Endothelial cell of umbilical vein (primary cell): ENCODE results near the gene EEF1AKMT1. TPM values are rescaled to one million over a fixed set of nuclear protein-coding genes. Genes with fewer than 3 reads are reported as not detected.

Experiments
- BruUV-seq: library from RNA; stranded (reverse); fragments of 400-500 nt; replicated peaks from 2 replicates; lab custom pipeline; 2021; lab: Mats Ljungman, UMichigan
- CTCF ChIA-PET: fragments of 300-600, 350-600 bp; sonication (Branson Sonifier 250); formaldehyde crosslinking; loops from one replicate; lab custom pipeline; 2021; ENCODE audit warnings: antibody characterized with exemption, inconsistent platforms; lab: Charles Lee
- POLR2A ChIA-PET: fragments of 300-600, 350-600 bp; sonication (Branson Sonifier 250); formaldehyde crosslinking; loops from one replicate; lab custom pipeline; 2021; ENCODE audit warnings: antibody characterized with exemption, inconsistent platforms; lab: Charles Lee
- DNase-seq: peaks from one replicate; pipeline ENCODE4 v3.0.0-alpha.2; 2011; ENCODE audit warnings: low read depth, low spot score
- FAIRE-seq: peaks from 2 replicates; lab custom pipeline; 2011; peaks lifted over from hg19 to GRCh38; lab: Jason Lieb, UNC
- H2AFZ ChIP-seq: 2 replicates; pipeline ENCODE4 v1.6.0; 2012; ENCODE audit warnings: low read depth, low read length, control low read depth, inconsistent platforms
- H3K27ac ChIP-seq: 2 replicates; pipeline ENCODE4 v1.5.1; 2011; ENCODE audit warnings: low read depth, mild to moderate bottlenecking, control low read depth, low read length, moderate library complexity; ENCODE audit not compliant: insufficient read depth
- H3K27me3 ChIP-seq, 2 experiments: 2 replicates each; pipeline versions ENCODE4 v1.6.0 to v1.6.1; 2011; ENCODE audit warnings: low read length in 2 of 2, mixed read lengths in 1 of 2; ENCODE audit not compliant: control insufficient read depth in 2 of 2, insufficient read depth in 2 of 2
- H3K36me3 ChIP-seq, 2 experiments: 2 replicates in 1 of 2; 3 replicates in 1 of 2; pipeline ENCODE4 v1.5.1; 2011; ENCODE audit warnings: low read length in 2 of 2, mild to moderate bottlenecking in 1 of 2, moderate library complexity in 1 of 2; ENCODE audit not compliant: control insufficient read depth in 2 of 2, insufficient read depth in 2 of 2; ENCODE audit errors: extremely low read depth in 1 of 2
- H3K4me1 ChIP-seq: 3 replicates; pipeline ENCODE4 v1.5.1; 2011; ENCODE audit warnings: mild to moderate bottlenecking, low read length; ENCODE audit not compliant: control insufficient read depth, insufficient read depth; ENCODE audit errors: extremely low read depth
- H3K4me2 ChIP-seq: 2 replicates; pipeline ENCODE4 v1.6.1; 2011; ENCODE audit warnings: low read length, control low read depth, mixed read lengths; ENCODE audit not compliant: insufficient read depth
- H3K4me3 ChIP-seq, 3 experiments: fragments of 200-600 bp in 1 of 3; sonication (generic), shearing (Covaris generic) in 1 of 3; replicated peaks in 1 of 3; 2 replicates each; pipeline ENCODE4 v1.5.1; 2011 to 2016; ENCODE audit warnings: control low read depth in 3 of 3, low read length in 3 of 3, mild to moderate bottlenecking in 2 of 3, inconsistent platforms in 1 of 3, low read depth in 1 of 3, moderate library complexity in 1 of 3; ENCODE audit not compliant: insufficient read depth in 1 of 3
- H3K79me2 ChIP-seq: 2 replicates; pipeline ENCODE4 v1.6.0; 2012; ENCODE audit warnings: low read length, inconsistent platforms; ENCODE audit not compliant: control insufficient read depth, insufficient read depth
- H3K9ac ChIP-seq: replicated peaks from 2 replicates; pipeline ENCODE3; 2011; ENCODE audit warnings: low read length, control low read depth; ENCODE audit not compliant: insufficient read depth; ENCODE audit errors: extremely low read depth
- H3K9me1 ChIP-seq: replicated peaks from 3 replicates; pipeline ENCODE4 v1.6.0; 2011; ENCODE audit warnings: mild to moderate bottlenecking, low read length; ENCODE audit not compliant: control insufficient read depth, insufficient read depth; ENCODE audit errors: extremely low read depth
- H3K9me3 ChIP-seq: replicated peaks from 2 replicates; pipeline ENCODE4 v1.5.1; 2012; ENCODE audit warnings: low read length, inconsistent platforms; ENCODE audit not compliant: control insufficient read depth, insufficient read depth
- H4K20me1 ChIP-seq: replicated peaks from 2 replicates; pipeline ENCODE3; 2011; ENCODE audit warnings: mild to moderate bottlenecking, low read length; ENCODE audit not compliant: control insufficient read depth, insufficient read depth; ENCODE audit errors: extremely low read depth
- EZH2 ChIP-seq: IDR thresholded peaks from 2 replicates; pipeline ENCODE4 v1.6.1; 2012; ENCODE audit warnings: borderline replicate concordance, low read depth, mild to moderate bottlenecking, moderate library complexity, low read length, inconsistent platforms; ENCODE audit not compliant: severe bottlenecking
- FOS ChIP-seq: IDR thresholded peaks from 2 replicates; pipeline ENCODE4 v1.6.1; 2011; ENCODE audit warnings: mild to moderate bottlenecking, low read length, moderate library complexity, borderline replicate concordance; ENCODE audit not compliant: insufficient read depth
- GATA2 ChIP-seq: IDR thresholded peaks from 2 replicates; pipeline ENCODE4 v1.7.0; 2011; ENCODE audit warnings: low read depth, mild to moderate bottlenecking, moderate library complexity, mixed read lengths, low read length; ENCODE audit not compliant: insufficient read length, insufficient read depth
- JUN ChIP-seq: IDR thresholded peaks from 2 replicates; pipeline ENCODE4 v1.6.1; 2011; ENCODE audit warnings: borderline replicate concordance, low read depth; ENCODE audit not compliant: insufficient read length, insufficient read depth
- MYC ChIP-seq: IDR thresholded peaks from one replicate; pipeline ENCODE4 v1.6.1; 2011; ENCODE audit warnings: mild to moderate bottlenecking, low read depth, low read length
- POLR2A ChIP-seq: IDR thresholded peaks from 2 replicates; pipeline ENCODE4 v1.6.1; 2012; ENCODE audit warnings: low read depth, mild to moderate bottlenecking, control low read depth, low read length
- POLR2AphosphoS5 ChIP-seq: IDR thresholded peaks from 2 replicates; pipeline ENCODE4 v1.6.1; 2012; ENCODE audit warnings: low read depth, mild to moderate bottlenecking, control low read depth, low read length, moderate library complexity; ENCODE audit not compliant: insufficient read depth
- dilution Hi-C: fragments of 300-500 bp; cut with MboI; formaldehyde crosslinking; loops from one replicate; pipeline ENCODE4 v1.15.0; 2019; ENCODE audit warnings: low sequenced_read_pairs; ENCODE audit not compliant: extremely low pct_ligation_motif_present
- intact Hi-C: fragments of 100-400 bp; cut with micrococcal nuclease; formaldehyde crosslinking; loops from one replicate; pipeline ENCODE4 v1.10.0; 2022
- polyA plus RNA-seq, 4 experiments: library from polyadenylated mRNA; depleted of rRNA in 3 of 4; stranded (reverse) in 3 of 4; unstranded in 1 of 4; fragments of >200 nt; gene quantifications; 2 replicates each; pipeline versions ENCODE4 v1.2.1 to v1.2.3, GENCODE V29; 2011 to 2012; ENCODE audit warnings: missing spikeins in 1 of 4
- total RNA-seq: library from RNA; stranded (reverse); gene quantifications from 2 replicates; pipeline ENCODE4 v1.2.3, GENCODE V29; 2021
- TF ChIP-seq, protein P1 (sequence below), 2 donors: IDR thresholded peaks; 1 replicate in 1 of 2; 2 replicates in 1 of 2; pipeline ENCODE4 v1.5.1; 2011; ENCODE audit warnings: low read length in 2 of 2, mild to moderate bottlenecking in 2 of 2, moderate library complexity in 2 of 2, control low read depth in 1 of 2, inconsistent platforms in 1 of 2, low read depth in 1 of 2; ENCODE audit not compliant: insufficient read depth in 1 of 2; ENCODE audit errors: extremely low read depth in 1 of 2
- TF ChIP-seq, protein P2 (sequence below): IDR thresholded peaks from 2 replicates; pipeline ENCODE4 v1.6.1; 2011; ENCODE audit not compliant: insufficient read depth, insufficient read length

Gene EEF1AKMT1
- total and polyA plus RNA-seq, 2 donors (not counting 3 experiments of a cell fraction or from before 2014, with no cell fraction given): 9.0 to 11.1 TPM

DNA sequence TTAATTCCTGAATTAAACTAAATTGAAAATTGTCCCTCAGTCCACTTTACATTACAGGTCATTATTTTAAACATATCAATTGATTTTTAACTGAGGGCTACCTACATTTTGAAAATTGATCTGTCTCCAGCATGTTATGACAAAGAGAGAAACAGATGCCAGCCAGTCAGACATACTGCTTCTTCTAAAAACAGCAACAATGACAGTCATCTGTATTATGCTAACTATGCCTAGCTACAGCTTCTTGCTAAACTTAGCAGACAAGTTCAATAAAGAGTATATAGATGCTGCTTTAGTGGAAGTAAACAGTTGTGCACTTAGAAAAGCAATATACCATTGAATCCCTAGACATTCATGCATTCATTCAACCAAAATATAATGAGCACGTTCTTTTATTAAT lies 48.6 kb upstream of the EEF1AKMT1 start:
- no peak overlapping the region for H2AFZ ChIP-seq
- no peaks in the 10 kb centered on the region for H3K27me3 ChIP-seq
- H3K9ac ChIP-seq: no peak overlapping the region
- BruUV-seq: no TSS peak
- dilution Hi-C loops: no loop called here
- no peak for FAIRE-seq
- POLR2A ChIA-PET: no interaction called here
- H3K79me2 ChIP-seq: peaks cover 4% of the 10 kb centered on the region
- no peaks in the 10 kb centered on the region for H3K9me1 ChIP-seq
- no peaks in the 10 kb centered on the region for H3K4me1 ChIP-seq
- intact Hi-C loops: loop anchor here (2.0 kb wide), 1 partner anchor 322 kb away; no protein-coding TSS in a partner anchor
- H4K20me1 ChIP-seq: no peaks in the 10 kb centered on the region
- no peak for DNase-seq
- H3K9me3 ChIP-seq: no peaks in the 10 kb centered on the region
- no peak for TF ChIP-seq POLR2AphosphoS5
- no peak for TF ChIP-seq MYC
- TF ChIP-seq FOS: no peak
- no peak for TF ChIP-seq EZH2
- no peak for TF ChIP-seq POLR2A
- TF ChIP-seq, protein P1, sequence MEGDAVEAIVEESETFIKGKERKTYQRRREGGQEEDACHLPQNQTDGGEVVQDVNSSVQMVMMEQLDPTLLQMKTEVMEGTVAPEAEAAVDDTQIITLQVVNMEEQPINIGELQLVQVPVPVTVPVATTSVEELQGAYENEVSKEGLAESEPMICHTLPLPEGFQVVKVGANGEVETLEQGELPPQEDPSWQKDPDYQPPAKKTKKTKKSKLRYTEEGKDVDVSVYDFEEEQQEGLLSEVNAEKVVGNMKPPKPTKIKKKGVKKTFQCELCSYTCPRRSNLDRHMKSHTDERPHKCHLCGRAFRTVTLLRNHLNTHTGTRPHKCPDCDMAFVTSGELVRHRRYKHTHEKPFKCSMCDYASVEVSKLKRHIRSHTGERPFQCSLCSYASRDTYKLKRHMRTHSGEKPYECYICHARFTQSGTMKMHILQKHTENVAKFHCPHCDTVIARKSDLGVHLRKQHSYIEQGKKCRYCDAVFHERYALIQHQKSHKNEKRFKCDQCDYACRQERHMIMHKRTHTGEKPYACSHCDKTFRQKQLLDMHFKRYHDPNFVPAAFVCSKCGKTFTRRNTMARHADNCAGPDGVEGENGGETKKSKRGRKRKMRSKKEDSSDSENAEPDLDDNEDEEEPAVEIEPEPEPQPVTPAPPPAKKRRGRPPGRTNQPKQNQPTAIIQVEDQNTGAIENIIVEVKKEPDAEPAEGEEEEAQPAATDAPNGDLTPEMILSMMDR (IDR thresholded peaks at IDR 0.05; ENCODE audit: extremely low read depth in 1 of 2, insufficient read depth in 1 of 2, low read depth in 1 of 2, low read length in 2 of 2): no peak
- no peak for TF ChIP-seq JUN
- TF ChIP-seq GATA2: no peak
- TF ChIP-seq, protein P2, sequence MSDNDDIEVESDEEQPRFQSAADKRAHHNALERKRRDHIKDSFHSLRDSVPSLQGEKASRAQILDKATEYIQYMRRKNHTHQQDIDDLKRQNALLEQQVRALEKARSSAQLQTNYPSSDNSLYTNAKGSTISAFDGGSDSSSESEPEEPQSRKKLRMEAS: no peak
- CTCF ChIA-PET: interaction anchor here (1.2 to 1.7 kb wide), 5 partner anchors 9 to 330 kb away, joined by 3 to 6 read pairs (median 4); partner anchors contain the start of gene IL17D
- H3K4me3 ChIP-seq: no peak overlapping the region
- no peak overlapping the region for H3K4me2 ChIP-seq
- no peaks in the 10 kb centered on the region for H3K36me3 ChIP-seq
- no peak overlapping the region for H3K27ac ChIP-seq
